CD4-positive, alpha-beta T cell treated with Interleukin-1 beta for 1 hour (primary cell): ENCODE results near the gene ANXA10.
"Not testable (repeated sequence)": the region's sequence is repeated elsewhere in the genome, so short reads cannot be mapped to it uniquely, and the experiment has no call there.

Source experiments
- DNase-seq, 2 donors: peaks; one replicate each; pipeline ENCODE4 v3.0.0-alpha.2; 2020 to 2022

The ANXA10 gene

GRCh38 chr4:168119890-168120289, 27.6 kb downstream of the ANXA10 start:
- DNase-seq = no peak

- DNase-seq = no peak
Measured at GRCh38 chr4:168120811-168121210, 28.5 kb downstream of the ANXA10 start.

- no peak for DNase-seq
Measured at GRCh38 chr4:168124008-168124641, 31.8 kb downstream of the ANXA10 start.

- DNase-seq = no peak
Measured at GRCh38 chr4:168126952-168127351, 34.6 kb downstream of the ANXA10 start.

GRCh38 chr4:168128601-168129000, 36.3 kb downstream of the ANXA10 start:
- DNase-seq = no peak

GRCh38 chr4:168129046-168129772, 36.9 kb downstream of the ANXA10 start:
- DNase-seq = no peak

- DNase-seq = no peak
Measured at GRCh38 chr4:168129802-168130201, 37.5 kb downstream of the ANXA10 start.

GRCh38 chr4:168131196-168131595, 38.9 kb downstream of the ANXA10 start:
- DNase-seq = no peak

GRCh38 chr4:168134651-168135050, 42.3 kb downstream of the ANXA10 start:
- no peak for DNase-seq

- not testable (repeated sequence) for DNase-seq
Measured at GRCh38 chr4:168135860-168136259, 43.5 kb downstream of the ANXA10 start.

GRCh38 chr4:168137695-168138094, 45.4 kb downstream of the ANXA10 start:
- not testable (repeated sequence) for DNase-seq

- DNase-seq = no peak
Measured at GRCh38 chr4:168138143-168138542, 45.8 kb downstream of the ANXA10 start.

- DNase-seq = no peak
Measured at GRCh38 chr4:168139336-168139735, 47.0 kb downstream of the ANXA10 start.

- no peak for DNase-seq
Measured at GRCh38 chr4:168141733-168142132, 49.4 kb downstream of the ANXA10 start.

GRCh38 chr4:168143601-168144000, 51.3 kb downstream of the ANXA10 start:
- no peak for DNase-seq

- DNase-seq = no peak
Measured at GRCh38 chr4:168150420-168151050, 58.2 kb downstream of the ANXA10 start.

- no peak for DNase-seq
Measured at GRCh38 chr4:168151327-168151726, 59.0 kb downstream of the ANXA10 start.

- no peak for DNase-seq
Measured at GRCh38 chr4:168152837-168153500, 60.6 kb downstream of the ANXA10 start.

- DNase-seq = peak; percentile 51 to 60
Measured at GRCh38 chr4:168153596-168154440, 61.5 kb downstream of the ANXA10 start.

- no peak for DNase-seq
Measured at GRCh38 chr4:168154546-168155277, 62.4 kb downstream of the ANXA10 start.

GRCh38 chr4:168162604-168163003, 70.3 kb downstream of the ANXA10 start:
- no peak for DNase-seq

GRCh38 chr4:168163106-168163505, 70.8 kb downstream of the ANXA10 start:
- no peak for DNase-seq
